ENCODE measurements around the gene POLR3GL. TPM values are rescaled to one million over a fixed set of nuclear protein-coding genes. Genes with fewer than 3 reads are reported as not detected.

The POLR3GL gene
- total RNA-seq, 1 donor from 2014 or later: 22.9 TPM

DNA sequence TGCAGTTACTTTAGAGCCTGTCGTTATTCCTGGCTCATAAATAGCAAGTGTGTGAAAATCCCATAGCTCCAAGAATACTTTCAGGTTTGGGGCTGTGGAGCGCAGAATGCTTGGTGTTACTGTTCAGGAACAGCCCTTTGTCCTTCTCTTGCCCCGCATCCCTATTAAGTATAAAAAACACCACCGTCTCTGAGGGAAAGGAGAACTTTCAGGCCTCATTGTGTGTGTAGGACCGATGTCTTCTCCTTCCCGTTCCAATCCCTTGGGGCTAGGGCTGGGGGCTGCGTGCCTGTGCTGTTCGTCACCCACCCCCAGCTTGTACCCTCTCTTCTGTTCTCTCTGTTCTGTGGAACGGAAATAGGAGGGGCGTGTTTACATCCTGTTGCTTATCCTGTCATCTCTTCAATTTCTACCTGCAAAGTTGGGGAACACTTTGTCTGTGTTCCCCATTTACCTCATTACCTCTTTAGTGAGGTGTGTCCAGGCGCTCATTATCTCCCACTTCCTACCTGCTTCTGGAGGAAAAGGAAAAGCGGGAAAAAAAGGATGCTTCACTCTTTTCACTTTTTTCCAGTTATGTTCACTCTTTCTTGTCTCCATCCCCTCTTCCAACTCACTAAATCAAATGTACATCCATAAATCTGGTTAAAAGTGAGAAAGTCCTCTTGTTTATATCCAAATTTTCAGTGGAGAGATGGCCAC is 32.7 kb downstream of the POLR3GL start:
- H3K27me3 ChIP-seq: no peaks in the 10 kb centered on the region
- no peaks in the 10 kb centered on the region for H3K9me3 ChIP-seq
- peaks cover 3 to 37% of the 10 kb centered on the region in 2 donors for H3K4me1 ChIP-seq
- intact Hi-C loops (cut with DNase I): loop anchor here (2.0 to 5.0 kb wide), 2 partner anchors 35 to 38 kb away; partner anchors contain the start of genes ANKRD34A and POLR3GL
- TF ChIP-seq, protein P1, sequence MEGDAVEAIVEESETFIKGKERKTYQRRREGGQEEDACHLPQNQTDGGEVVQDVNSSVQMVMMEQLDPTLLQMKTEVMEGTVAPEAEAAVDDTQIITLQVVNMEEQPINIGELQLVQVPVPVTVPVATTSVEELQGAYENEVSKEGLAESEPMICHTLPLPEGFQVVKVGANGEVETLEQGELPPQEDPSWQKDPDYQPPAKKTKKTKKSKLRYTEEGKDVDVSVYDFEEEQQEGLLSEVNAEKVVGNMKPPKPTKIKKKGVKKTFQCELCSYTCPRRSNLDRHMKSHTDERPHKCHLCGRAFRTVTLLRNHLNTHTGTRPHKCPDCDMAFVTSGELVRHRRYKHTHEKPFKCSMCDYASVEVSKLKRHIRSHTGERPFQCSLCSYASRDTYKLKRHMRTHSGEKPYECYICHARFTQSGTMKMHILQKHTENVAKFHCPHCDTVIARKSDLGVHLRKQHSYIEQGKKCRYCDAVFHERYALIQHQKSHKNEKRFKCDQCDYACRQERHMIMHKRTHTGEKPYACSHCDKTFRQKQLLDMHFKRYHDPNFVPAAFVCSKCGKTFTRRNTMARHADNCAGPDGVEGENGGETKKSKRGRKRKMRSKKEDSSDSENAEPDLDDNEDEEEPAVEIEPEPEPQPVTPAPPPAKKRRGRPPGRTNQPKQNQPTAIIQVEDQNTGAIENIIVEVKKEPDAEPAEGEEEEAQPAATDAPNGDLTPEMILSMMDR (IDR thresholded peaks at IDR 0.05): no peak
- DNase-seq (ENCODE audit: low spot score in 2 of 2): peak in 1 of 2 donors; percentile 77
- H3K4me3 ChIP-seq: peak overlapping the region; percentile 79 to 88
- peaks cover 29 to 39% of the 10 kb centered on the region in 2 donors for H3K36me3 ChIP-seq
- peak overlapping the region; percentile 89 to 95 for H3K27ac ChIP-seq

DNA sequence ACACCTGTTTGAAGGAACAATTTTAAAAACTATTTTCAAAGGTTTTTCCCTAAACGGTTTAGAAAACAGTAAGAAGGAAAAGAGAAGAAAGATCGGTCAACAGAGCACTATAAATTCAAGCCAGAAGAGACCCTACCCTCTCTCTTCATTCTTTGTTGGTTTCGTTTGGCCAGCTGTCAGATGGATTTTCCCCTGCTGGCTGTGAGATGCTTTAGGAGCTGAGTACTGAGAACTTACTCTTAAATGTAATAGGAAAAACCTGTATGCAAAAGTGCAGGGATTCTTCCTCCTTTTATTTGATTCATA is 33.2 kb downstream of the POLR3GL start:
- no peak for DNase-seq (ENCODE audit: low spot score in 2 of 2)
- TF ChIP-seq, protein P1 (IDR thresholded peaks at IDR 0.05): peak in 1 of 3 experiments; percentile 15
- H3K4me3 ChIP-seq: peak overlapping the region; percentile 79 to 88
- H3K4me1 ChIP-seq: peaks cover 3 to 31% of the 10 kb centered on the region in 2 donors
- intact Hi-C loops (cut with DNase I): loop anchor here (2.0 to 5.0 kb wide), 2 partner anchors 35 to 37 kb away; partner anchors contain the start of genes ANKRD34A and POLR3GL
- no peaks in the 10 kb centered on the region for H3K27me3 ChIP-seq
- H3K36me3 ChIP-seq: peaks cover 26 to 34% of the 10 kb centered on the region in 2 donors
- no peaks in the 10 kb centered on the region for H3K9me3 ChIP-seq
- peak overlapping the region; percentile 89 to 95 for H3K27ac ChIP-seq

DNA sequence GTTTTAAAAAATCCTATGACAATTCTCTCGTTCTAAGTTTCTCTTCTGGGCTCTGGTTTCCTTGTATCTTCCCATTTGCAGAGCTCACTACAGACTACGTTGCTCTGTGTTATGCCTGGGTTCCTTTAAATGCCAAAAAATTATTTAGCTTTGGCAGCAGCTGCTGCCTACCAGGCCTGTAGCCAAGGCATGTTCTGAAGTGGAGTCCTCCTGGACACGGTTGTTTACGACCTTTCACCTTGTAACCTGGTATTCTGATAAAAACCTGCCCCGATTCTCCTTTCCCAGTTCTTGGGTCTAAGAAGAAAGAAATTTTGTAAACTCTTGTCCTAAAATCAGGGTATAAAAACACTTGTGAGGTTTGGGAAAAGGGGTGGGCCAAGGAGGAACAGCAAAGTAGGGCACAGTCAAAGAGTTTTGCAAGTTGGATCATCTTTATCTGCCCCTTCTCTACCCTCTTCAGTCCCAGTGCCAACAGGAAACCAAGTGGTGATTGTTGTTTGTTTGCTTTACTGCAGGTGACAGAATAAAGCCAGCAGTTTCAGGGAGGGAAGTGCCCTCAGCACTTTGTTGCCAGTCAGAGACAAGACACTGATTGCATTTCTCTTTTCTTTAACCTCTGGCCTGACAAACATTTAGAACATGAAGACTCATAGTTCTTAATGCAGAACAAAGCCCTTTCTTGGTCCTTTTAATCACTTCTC is 35.0 kb downstream of the POLR3GL start:
- TF ChIP-seq, protein P1 (IDR thresholded peaks at IDR 0.05): no peak
- Histone ChIP-seq H3K27ac (peak overlapping the region; percentile 89 to 95), H3K27me3 (no peaks in the 10 kb centered on the region), H3K36me3 (peaks cover 8 to 16% of the 10 kb centered on the region in 2 donors), H3K4me1 (peaks cover 3 to 24% of the 10 kb centered on the region in 2 donors), H3K4me3 (peak overlapping the region; percentile 9 to 41), H3K9me3 (no peaks in the 10 kb centered on the region)
- DNase-seq (ENCODE audit: low spot score in 2 of 2): no peak
- intact Hi-C loops (cut with DNase I): loop anchor here (5.0 kb wide), 1 partner anchor 37 kb away; the partner anchor contains the start of genes ANKRD34A and POLR3GL

DNA sequence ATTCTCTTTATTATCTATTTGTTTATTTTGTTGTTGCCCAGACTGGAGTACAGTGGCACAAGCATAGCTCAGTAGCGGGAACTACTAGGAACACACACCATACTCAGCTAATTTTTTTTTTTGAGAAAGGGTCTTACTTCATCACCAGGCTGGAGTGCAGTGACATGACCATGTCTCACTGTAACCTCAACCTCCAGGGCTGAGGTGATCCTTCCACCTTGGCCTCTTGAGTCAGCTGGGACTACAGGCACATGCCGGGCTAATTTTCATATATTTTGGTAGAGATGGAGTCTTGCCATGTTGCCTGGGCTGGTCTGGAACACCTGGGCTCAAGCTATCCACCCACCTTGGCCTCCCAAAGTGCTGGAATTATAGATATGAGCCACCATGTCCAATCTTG is 37.2 kb downstream of the POLR3GL start:
- intact Hi-C loops (cut with DNase I): no loop called here
- Histone ChIP-seq H3K36me3 (no peaks in the 10 kb centered on the region), H3K4me3 (no peak overlapping the region), H3K27ac (peak overlapping the region in 1 of 2 donors; percentile 38), H3K27me3 (no peaks in the 10 kb centered on the region), H3K4me1 (peaks cover 3 to 28% of the 10 kb centered on the region in 2 donors), H3K9me3 (no peaks in the 10 kb centered on the region)
- DNase-seq (ENCODE audit: low spot score in 2 of 2): no peak
- TF ChIP-seq, protein P1 (IDR thresholded peaks at IDR 0.05): no peak

DNA sequence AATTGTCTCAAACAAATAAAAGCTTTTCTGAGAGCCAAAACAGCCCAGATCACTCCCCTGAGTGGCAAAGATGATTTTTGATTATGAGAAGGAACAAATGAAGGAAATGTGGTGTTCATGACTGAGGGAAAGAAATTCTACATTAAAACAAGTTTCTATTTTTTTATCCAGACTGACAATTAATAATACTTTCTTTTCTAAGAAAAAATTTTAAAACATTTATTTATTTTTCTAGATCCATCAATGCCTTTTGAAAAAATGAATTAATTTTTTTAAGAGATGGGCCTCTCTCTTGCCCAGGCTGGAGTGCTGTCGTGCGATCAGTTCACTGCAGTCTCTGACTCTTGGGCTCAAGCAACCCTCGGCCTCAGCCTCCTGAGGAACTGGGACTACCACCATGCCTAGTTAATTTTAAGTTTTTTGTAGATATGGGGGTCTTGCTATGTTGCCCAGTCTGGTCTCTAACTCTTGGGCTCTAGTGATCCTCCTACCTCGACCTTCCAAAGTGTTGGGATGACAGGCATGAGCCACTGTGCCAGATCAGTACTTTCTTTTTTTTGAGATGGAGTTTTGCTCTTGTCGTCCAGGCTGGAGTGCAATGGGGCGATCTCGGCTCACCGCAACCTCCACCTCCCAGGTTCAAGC is 43.1 kb downstream of the POLR3GL start:
- no peak for DNase-seq (ENCODE audit: low spot score in 2 of 2)
- Histone ChIP-seq H3K4me3 (no peak overlapping the region), H3K4me1 (peaks cover 0 to 10% of the 10 kb centered on the region in 2 donors), H3K27me3 (no peaks in the 10 kb centered on the region), H3K9me3 (no peaks in the 10 kb centered on the region), H3K36me3 (no peaks in the 10 kb centered on the region), H3K27ac (peak overlapping the region; percentile 80 to 85)
- TF ChIP-seq, protein P1 (IDR thresholded peaks at IDR 0.05): no peak
- intact Hi-C loops (cut with DNase I): loop anchor here (1.0 kb wide), 1 partner anchor 30 kb away; no protein-coding TSS in a partner anchor
